ENCODE results near the gene TTC6.

Gene TTC6

DNA sequence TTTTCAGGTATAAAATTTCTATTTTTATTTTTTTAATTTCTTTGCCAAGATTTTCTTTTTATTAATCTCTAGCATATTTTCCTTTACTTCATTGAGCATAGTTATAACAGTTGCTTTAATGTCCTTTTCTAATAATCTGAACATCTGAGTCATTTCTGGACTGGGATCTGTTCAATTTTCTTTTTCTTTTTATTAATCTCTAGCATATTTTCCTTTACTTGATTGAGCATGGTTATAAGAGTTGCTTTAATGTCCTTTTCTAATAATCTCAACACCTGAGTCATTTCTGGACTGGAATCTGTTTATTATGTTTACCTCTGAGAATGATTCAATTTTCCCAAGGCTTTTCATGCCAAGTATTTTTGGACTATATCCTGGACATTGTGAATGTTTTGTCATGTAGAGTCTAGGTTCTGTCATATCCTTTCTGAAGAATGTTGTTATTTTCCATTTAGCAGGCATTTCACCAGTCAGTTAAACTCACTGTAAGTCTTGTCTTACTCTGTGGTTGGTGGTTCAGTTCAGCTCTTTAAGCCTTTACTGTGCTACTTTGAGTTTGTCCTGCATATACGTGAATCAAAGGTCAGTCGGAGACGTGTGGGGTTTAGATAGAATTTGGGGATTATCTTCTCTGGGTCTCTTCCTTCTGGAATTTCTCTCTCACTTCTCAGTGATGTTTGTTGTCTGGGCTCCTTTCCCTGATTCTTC is 20.3 kb downstream of the TTC6 start:
- DNase-seq (ENCODE audit: low read depth in 1 of 2, low spot score in 1 of 2), result no peak
- H3K4me3 ChIP-seq (replicated peaks; ENCODE audit: insufficient read depth, low read length), result no peak overlapping the region
- TF ChIP-seq GABPA (IDR thresholded peaks at IDR 0.05; ENCODE audit: low read depth), result no peak
- TF ChIP-seq, protein P1, sequence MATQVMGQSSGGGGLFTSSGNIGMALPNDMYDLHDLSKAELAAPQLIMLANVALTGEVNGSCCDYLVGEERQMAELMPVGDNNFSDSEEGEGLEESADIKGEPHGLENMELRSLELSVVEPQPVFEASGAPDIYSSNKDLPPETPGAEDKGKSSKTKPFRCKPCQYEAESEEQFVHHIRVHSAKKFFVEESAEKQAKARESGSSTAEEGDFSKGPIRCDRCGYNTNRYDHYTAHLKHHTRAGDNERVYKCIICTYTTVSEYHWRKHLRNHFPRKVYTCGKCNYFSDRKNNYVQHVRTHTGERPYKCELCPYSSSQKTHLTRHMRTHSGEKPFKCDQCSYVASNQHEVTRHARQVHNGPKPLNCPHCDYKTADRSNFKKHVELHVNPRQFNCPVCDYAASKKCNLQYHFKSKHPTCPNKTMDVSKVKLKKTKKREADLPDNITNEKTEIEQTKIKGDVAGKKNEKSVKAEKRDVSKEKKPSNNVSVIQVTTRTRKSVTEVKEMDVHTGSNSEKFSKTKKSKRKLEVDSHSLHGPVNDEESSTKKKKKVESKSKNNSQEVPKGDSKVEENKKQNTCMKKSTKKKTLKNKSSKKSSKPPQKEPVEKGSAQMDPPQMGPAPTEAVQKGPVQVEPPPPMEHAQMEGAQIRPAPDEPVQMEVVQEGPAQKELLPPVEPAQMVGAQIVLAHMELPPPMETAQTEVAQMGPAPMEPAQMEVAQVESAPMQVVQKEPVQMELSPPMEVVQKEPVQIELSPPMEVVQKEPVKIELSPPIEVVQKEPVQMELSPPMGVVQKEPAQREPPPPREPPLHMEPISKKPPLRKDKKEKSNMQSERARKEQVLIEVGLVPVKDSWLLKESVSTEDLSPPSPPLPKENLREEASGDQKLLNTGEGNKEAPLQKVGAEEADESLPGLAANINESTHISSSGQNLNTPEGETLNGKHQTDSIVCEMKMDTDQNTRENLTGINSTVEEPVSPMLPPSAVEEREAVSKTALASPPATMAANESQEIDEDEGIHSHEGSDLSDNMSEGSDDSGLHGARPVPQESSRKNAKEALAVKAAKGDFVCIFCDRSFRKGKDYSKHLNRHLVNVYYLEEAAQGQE (IDR thresholded peaks at IDR 0.05; ENCODE audit: insufficient replicate concordance, low read depth), result no peak
- TF ChIP-seq, protein P2, sequence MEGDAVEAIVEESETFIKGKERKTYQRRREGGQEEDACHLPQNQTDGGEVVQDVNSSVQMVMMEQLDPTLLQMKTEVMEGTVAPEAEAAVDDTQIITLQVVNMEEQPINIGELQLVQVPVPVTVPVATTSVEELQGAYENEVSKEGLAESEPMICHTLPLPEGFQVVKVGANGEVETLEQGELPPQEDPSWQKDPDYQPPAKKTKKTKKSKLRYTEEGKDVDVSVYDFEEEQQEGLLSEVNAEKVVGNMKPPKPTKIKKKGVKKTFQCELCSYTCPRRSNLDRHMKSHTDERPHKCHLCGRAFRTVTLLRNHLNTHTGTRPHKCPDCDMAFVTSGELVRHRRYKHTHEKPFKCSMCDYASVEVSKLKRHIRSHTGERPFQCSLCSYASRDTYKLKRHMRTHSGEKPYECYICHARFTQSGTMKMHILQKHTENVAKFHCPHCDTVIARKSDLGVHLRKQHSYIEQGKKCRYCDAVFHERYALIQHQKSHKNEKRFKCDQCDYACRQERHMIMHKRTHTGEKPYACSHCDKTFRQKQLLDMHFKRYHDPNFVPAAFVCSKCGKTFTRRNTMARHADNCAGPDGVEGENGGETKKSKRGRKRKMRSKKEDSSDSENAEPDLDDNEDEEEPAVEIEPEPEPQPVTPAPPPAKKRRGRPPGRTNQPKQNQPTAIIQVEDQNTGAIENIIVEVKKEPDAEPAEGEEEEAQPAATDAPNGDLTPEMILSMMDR (IDR thresholded peaks at IDR 0.05; ENCODE audit: insufficient read depth, low read length), result no peak
- no peak for TF ChIP-seq POLR2AphosphoS5 (IDR thresholded peaks at IDR 0.05; ENCODE audit: low read depth)
- no peak for TF ChIP-seq SPI1 (IDR thresholded peaks at IDR 0.05; ENCODE audit: borderline replicate concordance, low read depth)
- H3K27me3 ChIP-seq (ENCODE audit: insufficient read depth, poor library complexity, severe bottlenecking), result no peaks in the 10 kb centered on the region
- H3K27ac ChIP-seq (replicated peaks), result no peak overlapping the region

DNA sequence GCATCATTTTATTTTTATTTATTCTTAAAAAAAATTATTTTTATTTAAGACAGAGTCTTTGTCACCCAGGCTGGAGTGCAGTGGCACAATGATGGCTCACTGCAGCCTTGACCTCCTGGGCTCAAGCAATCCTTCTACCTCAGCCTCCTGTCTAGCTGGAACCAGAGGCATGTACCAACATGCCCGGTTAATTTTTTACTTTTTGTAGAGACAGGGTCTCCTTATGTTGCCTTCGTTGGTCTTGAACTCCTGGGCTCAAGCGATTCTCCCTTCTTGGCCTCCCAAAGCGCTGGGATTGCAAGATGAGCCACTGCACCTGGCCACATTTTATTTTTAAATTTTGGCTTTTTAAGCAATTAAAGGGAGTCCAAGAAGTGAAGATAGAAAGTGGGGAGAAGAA is 21.4 kb downstream of the TTC6 start:
- Histone ChIP-seq H3K27ac (replicated peaks) (no peak overlapping the region), H3K4me3 (replicated peaks; ENCODE audit: insufficient read depth, low read length) (no peak overlapping the region), H3K27me3 (ENCODE audit: insufficient read depth, poor library complexity, severe bottlenecking) (no peaks in the 10 kb centered on the region)
- TF ChIP-seq, protein P2 (IDR thresholded peaks at IDR 0.05; ENCODE audit: insufficient read depth, low read length), result no peak
- no peak for TF ChIP-seq POLR2AphosphoS5 (IDR thresholded peaks at IDR 0.05; ENCODE audit: low read depth)
- no peak for TF ChIP-seq GABPA (IDR thresholded peaks at IDR 0.05; ENCODE audit: low read depth)
- TF ChIP-seq SPI1 (IDR thresholded peaks at IDR 0.05; ENCODE audit: borderline replicate concordance, low read depth), result no peak
- TF ChIP-seq, protein P1 (IDR thresholded peaks at IDR 0.05; ENCODE audit: insufficient replicate concordance, low read depth), result no peak
- DNase-seq (ENCODE audit: low read depth in 1 of 2, low spot score in 1 of 2), result no peak

DNA sequence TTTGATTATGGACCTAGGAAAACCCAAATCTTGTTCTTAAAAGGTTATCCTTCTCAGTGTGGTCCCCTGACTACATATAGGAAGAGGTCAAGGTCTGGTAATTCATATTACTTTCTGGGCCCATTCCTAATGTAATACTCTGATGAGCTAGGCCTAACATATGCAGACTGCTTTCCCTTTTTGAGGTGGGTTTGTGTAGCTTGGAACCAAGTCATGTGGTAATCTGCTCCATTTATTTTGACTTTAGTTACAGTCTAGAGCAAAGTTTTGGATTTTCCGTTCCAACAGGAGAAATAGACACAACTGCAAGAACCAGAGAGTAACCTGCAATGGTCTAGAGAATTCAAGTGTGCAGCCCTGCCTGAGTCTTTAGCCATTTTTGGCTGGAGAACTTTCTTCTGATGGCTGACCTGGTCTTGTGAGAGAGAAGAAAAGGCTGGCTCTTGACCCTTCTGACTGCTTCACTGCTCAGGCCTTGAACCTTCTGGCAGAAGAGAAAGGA is 22.5 kb downstream of the TTC6 start:
- Histone ChIP-seq H3K4me3 (replicated peaks; ENCODE audit: insufficient read depth, low read length) (no peak overlapping the region), H3K27me3 (ENCODE audit: insufficient read depth, poor library complexity, severe bottlenecking) (no peaks in the 10 kb centered on the region), H3K27ac (replicated peaks) (no peak overlapping the region)
- no peak for DNase-seq (ENCODE audit: low read depth in 1 of 2, low spot score in 1 of 2)
- TF ChIP-seq SPI1 (IDR thresholded peaks at IDR 0.05; ENCODE audit: borderline replicate concordance, low read depth), result no peak

DNA sequence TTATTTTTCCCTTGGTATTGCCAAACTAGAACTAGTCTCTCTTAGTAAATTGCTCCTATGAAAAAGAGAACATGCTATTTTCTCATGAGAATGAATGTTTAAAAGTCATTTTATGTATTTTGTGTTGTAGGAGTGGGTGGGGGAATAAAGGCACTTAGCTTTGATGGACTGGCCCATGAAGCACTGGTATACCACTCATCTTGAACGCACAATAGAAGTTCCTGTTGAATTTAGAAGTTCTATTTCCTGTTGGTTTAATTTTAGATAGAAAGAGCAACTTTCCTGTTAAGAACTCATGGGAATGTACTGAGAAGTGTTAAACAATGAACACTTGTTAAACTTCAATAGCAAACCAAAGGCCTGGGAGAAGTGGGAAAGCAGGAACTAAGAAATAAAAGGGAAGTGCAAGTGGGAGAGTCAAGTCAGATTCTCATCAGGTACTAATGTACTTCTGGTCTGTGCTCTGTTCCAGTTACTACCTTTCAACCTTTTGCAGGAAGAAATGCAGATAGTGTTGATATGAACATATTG is 23.1 kb downstream of the TTC6 start:
- Histone ChIP-seq H3K4me3 (replicated peaks; ENCODE audit: insufficient read depth, low read length) (no peak overlapping the region), H3K27ac (replicated peaks) (no peak overlapping the region), H3K27me3 (ENCODE audit: insufficient read depth, poor library complexity, severe bottlenecking) (no peaks in the 10 kb centered on the region)
- TF ChIP-seq, protein P2 (IDR thresholded peaks at IDR 0.05; ENCODE audit: insufficient read depth, low read length), result no peak
- TF ChIP-seq SPI1 (IDR thresholded peaks at IDR 0.05; ENCODE audit: borderline replicate concordance, low read depth), result peak; percentile 21; the same call in 1 of the 2 replicates
- TF ChIP-seq, protein P1 (IDR thresholded peaks at IDR 0.05; ENCODE audit: insufficient replicate concordance, low read depth), result no peak
- no peak for DNase-seq (ENCODE audit: low read depth in 1 of 2, low spot score in 1 of 2)
